ENCODE data around the gene ST3GAL2. TPM values are rescaled to one million over a fixed set of nuclear protein-coding genes. Genes with fewer than 3 reads are reported as not detected.
"Not testable (repeated sequence)": the region's sequence is repeated elsewhere in the genome, so short reads cannot be mapped to it uniquely, and the experiment has no call there.

ST3GAL2 gene
- total RNA-seq, 1 donor from 2014 or later: 52.3 TPM

DNA sequence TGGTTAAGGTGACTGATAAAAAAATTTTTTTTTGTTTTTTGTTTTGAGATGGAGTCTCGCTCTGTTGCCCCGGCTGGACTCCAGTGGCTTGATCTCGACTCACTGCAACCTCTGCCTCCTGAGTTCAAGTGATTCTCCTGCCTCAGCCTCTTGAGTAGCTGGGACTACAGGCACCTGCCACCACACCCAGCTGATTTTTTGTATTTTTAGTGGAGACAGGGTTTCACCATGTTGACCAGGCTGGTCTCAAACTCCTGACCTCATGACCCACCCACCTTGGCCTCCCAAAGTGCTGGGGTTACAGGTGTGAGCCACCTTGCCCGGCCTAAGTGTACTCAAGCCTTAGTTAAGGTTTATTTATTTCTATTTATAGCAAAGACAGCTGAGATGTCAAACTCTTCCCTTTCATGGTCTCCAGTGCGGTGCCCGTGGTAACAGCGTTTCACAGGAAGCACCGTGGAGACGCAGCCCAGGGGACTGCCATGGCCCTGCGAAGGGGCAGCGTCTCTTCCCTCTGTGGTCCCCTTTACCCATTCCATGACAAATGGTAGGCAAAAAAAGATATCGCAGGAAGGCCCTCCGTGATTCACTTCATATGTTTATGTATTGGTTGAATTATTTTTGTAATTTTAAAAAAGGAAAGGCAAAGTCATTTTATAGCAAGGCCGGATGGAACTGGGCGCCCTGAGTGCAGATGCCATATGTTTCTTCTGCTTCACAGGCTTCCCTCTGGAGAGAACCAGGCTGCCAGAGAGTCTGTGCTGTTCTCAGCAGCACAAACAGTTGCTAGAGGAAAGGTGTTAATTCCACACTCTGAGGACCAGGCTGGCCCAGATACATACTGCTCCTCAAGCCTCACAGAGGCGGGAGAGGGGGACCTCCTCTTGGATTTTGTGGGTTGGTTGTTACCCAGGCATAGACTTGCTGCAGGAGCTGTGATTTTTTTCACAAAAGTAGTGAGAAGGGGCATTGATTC lies 63.0 kb downstream of the ST3GAL2 start:
- Histone ChIP-seq H3K4me1 (peaks cover 0 to 19% of the 10 kb centered on the region in 2 donors), H3K9me3 (no peaks in the 10 kb centered on the region), H3K27me3 (no peaks in the 10 kb centered on the region), H3K27ac (peak overlapping the region; percentile 64 to 79), H3K4me3 (no peak overlapping the region), H3K36me3 (peaks cover 18 to 33% of the 10 kb centered on the region in 2 donors)
- intact Hi-C loops (cut with DNase I): no loop called here
- no peak for DNase-seq (ENCODE audit: low spot score in 2 of 2)
- TF ChIP-seq, protein P1, sequence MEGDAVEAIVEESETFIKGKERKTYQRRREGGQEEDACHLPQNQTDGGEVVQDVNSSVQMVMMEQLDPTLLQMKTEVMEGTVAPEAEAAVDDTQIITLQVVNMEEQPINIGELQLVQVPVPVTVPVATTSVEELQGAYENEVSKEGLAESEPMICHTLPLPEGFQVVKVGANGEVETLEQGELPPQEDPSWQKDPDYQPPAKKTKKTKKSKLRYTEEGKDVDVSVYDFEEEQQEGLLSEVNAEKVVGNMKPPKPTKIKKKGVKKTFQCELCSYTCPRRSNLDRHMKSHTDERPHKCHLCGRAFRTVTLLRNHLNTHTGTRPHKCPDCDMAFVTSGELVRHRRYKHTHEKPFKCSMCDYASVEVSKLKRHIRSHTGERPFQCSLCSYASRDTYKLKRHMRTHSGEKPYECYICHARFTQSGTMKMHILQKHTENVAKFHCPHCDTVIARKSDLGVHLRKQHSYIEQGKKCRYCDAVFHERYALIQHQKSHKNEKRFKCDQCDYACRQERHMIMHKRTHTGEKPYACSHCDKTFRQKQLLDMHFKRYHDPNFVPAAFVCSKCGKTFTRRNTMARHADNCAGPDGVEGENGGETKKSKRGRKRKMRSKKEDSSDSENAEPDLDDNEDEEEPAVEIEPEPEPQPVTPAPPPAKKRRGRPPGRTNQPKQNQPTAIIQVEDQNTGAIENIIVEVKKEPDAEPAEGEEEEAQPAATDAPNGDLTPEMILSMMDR (IDR thresholded peaks at IDR 0.05): no peak

DNA sequence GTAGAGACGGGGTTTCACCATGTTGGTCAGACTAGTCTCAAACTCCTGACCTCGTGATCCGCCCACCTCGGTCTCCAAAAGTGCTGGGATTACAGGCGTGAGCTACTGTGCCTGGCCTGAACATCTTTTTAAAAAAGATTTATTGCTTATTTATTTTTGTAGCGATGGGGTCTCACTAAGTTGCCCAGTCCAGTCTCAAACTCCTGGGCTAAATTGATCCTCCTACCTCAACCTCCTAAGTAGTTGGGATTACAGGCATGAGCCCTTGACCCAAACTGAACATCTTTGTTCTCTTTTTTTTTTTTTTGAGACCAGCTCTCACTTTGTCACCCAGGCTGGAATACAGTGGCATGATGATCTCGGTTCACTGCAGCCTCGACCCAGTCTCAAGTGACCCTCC lies 64.7 kb downstream of the ST3GAL2 start:
- intact Hi-C loops (cut with DNase I): no loop called here
- Histone ChIP-seq H3K9me3 (no peaks in the 10 kb centered on the region), H3K4me3 (no peak overlapping the region), H3K27me3 (no peaks in the 10 kb centered on the region), H3K4me1 (peaks cover 0 to 9% of the 10 kb centered on the region in 2 donors), H3K27ac (peak overlapping the region; percentile 64 to 79), H3K36me3 (peaks cover 27 to 50% of the 10 kb centered on the region in 2 donors)
- no peak for DNase-seq (ENCODE audit: low spot score in 2 of 2)
- TF ChIP-seq, protein P1 (IDR thresholded peaks at IDR 0.05): no peak

DNA sequence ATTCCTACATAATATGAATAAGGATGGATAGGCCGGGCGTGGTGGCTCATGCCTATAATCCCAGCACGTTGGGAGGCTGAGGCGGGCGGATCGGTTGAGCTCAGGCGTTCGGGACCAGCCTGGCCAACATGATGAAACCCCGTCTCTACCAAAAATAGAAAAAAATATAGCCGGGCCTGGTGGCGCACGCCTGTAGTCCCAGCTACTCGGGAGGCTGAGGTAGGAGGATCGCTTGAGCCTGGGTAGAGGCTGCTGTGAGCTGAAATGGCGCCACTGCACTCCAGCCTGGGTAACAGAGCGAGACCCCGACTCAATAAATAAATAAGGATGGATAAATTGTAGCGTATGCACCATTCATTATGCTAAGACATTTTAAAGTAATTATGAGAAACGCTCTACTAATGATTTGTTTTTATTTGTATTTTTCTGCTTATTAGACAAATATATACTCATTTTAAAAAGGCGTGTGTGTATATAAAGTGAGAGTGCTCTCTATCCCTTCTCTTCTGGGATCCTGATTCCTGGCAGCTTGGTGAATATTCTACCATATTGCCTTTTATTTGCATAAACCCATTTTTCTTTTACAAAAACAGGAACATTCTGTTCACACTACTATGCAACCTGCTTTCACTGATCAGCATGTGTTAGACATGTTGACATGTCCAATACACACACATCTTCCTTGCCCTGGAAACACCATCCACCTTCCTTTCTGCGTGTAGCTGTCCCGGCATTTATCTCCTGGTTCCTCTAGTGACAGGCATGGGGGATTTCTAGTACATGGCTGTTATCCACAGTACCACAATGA lies 65.8 kb downstream of the ST3GAL2 start:
- peaks cover 34 to 61% of the 10 kb centered on the region in 2 donors for H3K36me3 ChIP-seq
- no peak for DNase-seq (ENCODE audit: low spot score in 2 of 2)
- peaks cover 0 to 9% of the 10 kb centered on the region in 2 donors for H3K4me1 ChIP-seq
- H3K27me3 ChIP-seq: no peaks in the 10 kb centered on the region
- no peaks in the 10 kb centered on the region for H3K9me3 ChIP-seq
- no peak overlapping the region for H3K27ac ChIP-seq
- H3K4me3 ChIP-seq: no peak overlapping the region
- TF ChIP-seq, protein P1 (IDR thresholded peaks at IDR 0.05): no peak
- intact Hi-C loops (cut with DNase I): no loop called here

DNA sequence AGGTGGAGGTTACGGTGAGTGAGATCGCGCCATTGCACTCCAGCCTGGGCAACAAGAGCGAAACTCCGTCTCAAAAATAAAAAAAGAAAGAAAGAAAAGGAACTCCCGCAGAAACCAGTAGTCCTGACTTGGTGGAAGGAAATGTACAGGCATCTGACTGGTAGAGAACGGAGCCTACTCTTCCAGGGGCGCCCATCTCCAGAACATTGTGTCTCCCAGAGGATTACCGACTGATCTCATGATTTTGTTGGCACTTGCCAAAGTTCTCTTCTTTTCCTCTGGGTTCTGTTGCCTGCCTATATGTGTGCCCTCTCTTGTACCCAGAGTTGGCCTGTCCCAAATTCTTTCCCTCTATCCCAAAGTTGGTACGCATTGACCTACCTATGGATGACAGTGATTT lies 68.0 kb downstream of the ST3GAL2 start:
- intact Hi-C loops (cut with DNase I): no loop called here
- Histone ChIP-seq H3K27ac (no peak overlapping the region), H3K4me3 (no peak overlapping the region), H3K36me3 (peaks cover 50 to 76% of the 10 kb centered on the region in 2 donors), H3K27me3 (no peaks in the 10 kb centered on the region), H3K9me3 (no peaks in the 10 kb centered on the region), H3K4me1 (peaks cover 0 to 9% of the 10 kb centered on the region in 2 donors)
- no peak for DNase-seq (ENCODE audit: low spot score in 2 of 2)
- TF ChIP-seq, protein P1 (IDR thresholded peaks at IDR 0.05): no peak

DNA sequence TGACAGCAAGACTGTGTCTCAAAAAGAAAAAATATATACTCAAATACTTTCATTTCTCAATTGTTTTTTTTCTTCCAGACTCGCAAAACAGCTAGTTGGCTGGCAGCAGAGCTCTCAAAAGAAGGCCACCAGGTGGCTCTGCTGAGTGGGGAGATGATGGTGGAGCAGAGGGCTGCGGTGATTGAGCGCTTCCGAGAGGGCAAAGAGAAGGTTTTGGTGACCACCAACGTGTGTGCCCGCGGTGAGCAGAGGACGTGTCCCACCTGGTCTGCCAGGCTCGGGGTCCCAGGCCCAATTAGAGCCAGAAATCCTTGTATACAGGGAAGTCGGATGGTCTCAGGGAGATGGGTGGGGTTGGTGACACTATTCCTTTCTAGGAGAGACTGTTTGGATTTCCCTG lies 68.8 kb downstream of the ST3GAL2 start:
- peaks cover 54 to 81% of the 10 kb centered on the region in 2 donors for H3K36me3 ChIP-seq
- intact Hi-C loops (cut with DNase I); H3K27me3 ChIP-seq; H3K4me3 ChIP-seq; H3K9me3 ChIP-seq; DNase-seq (ENCODE audit: low spot score in 2 of 2); H3K4me1 ChIP-seq; H3K27ac ChIP-seq: not testable (repeated sequence)
- TF ChIP-seq, protein P1 (IDR thresholded peaks at IDR 0.05): peak; percentile 32 to 71 (median 39)
